HepG2 (cell line): Measurements from ENCODE around the gene IFI35. TPM values are rescaled to one million over a fixed set of nuclear protein-coding genes. Genes with fewer than 3 reads are reported as not detected.

Source experiments
- AGO1 ChIP-seq: fragments of 200-400 bp; formaldehyde crosslinking; IDR thresholded peaks from 2 replicates; pipeline ENCODE4 v1.6.1; 2017; ENCODE audit warnings: mild to moderate bottlenecking, low read depth, low read length, moderate library complexity; ENCODE audit not compliant: poor library complexity, severe bottlenecking
- ARNT ChIP-seq: fragments of 450-650 bp; IDR thresholded peaks from 2 replicates; pipeline ENCODE4 v1.6.1; 2017
- BRD4 ChIP-seq: sonication (generic); formaldehyde crosslinking; IDR thresholded peaks from 2 replicates; pipeline ENCODE4 v1.4.0; 2020; ENCODE audit warnings: missing genetic modification reagents
- CHD4 ChIP-seq: fragments of 200-600 bp; sonication (generic); IDR thresholded peaks from 2 replicates; pipeline ENCODE4 v1.7.0; 2017; ENCODE audit warnings: mild to moderate bottlenecking, low read length, borderline replicate concordance
- FLYWCH1 ChIP-seq: sonication (generic); formaldehyde crosslinking; IDR thresholded peaks from 2 replicates; pipeline ENCODE4 v1.8.1; 2023; ENCODE audit warnings: mild to moderate bottlenecking, missing genetic modification reagents
- HIVEP1 ChIP-seq: sonication (generic); formaldehyde crosslinking; IDR thresholded peaks from 2 replicates; pipeline ENCODE4 v1.4.0; 2020; ENCODE audit warnings: mild to moderate bottlenecking, missing genetic modification reagents
- HNRNPH1 ChIP-seq: fragments of 200-400 bp; formaldehyde crosslinking; optimal IDR thresholded peaks from 2 replicates; pipeline ENCODE3; 2017; ENCODE audit warnings: mild to moderate bottlenecking, low read depth, low read length
- HOXD1 ChIP-seq: sonication (generic); formaldehyde crosslinking; IDR thresholded peaks from 2 replicates; pipeline ENCODE4 v1.5.0; 2020; ENCODE audit warnings: missing genetic modification reagents
- KAT8 ChIP-seq: IDR thresholded peaks from 2 replicates; pipeline ENCODE4 v1.6.1; 2016; ENCODE audit warnings: missing genetic modification reagents, missing compliant biosample characterization
- MED13 ChIP-seq: sonication (generic); formaldehyde crosslinking; IDR thresholded peaks from 2 replicates; pipeline ENCODE4 v1.5.0; 2020; ENCODE audit warnings: missing genetic modification reagents
- PAWR ChIP-seq: sonication (generic); formaldehyde crosslinking; IDR thresholded peaks from 2 replicates; pipeline ENCODE4 v1.4.0; 2020; ENCODE audit warnings: missing genetic modification reagents, mild to moderate bottlenecking, borderline replicate concordance
- PHB2 ChIP-seq: fragments of 450-650 bp; IDR thresholded peaks from 2 replicates; pipeline ENCODE4 v1.6.1; 2018; ENCODE audit not compliant: partially characterized antibody
- SMARCE1 ChIP-seq: fragments of 450-650 bp; IDR thresholded peaks from 2 replicates; pipeline ENCODE4 v1.6.1; 2017; ENCODE audit warnings: borderline replicate concordance
- ZNF75D ChIP-seq: sonication (generic); formaldehyde crosslinking; IDR thresholded peaks from 2 replicates; pipeline ENCODE4 v1.8.1; 2023; ENCODE audit warnings: missing genetic modification reagents, mild to moderate bottlenecking, borderline replicate concordance
- ZNF883 ChIP-seq: sonication (generic); formaldehyde crosslinking; IDR thresholded peaks from 2 replicates; pipeline ENCODE4 v1.5.1; 2020; ENCODE audit warnings: mild to moderate bottlenecking, missing genetic modification reagents; ENCODE audit errors: not compliant biosample characterization
- ZSCAN25 ChIP-seq: sonication (generic); formaldehyde crosslinking; IDR thresholded peaks from 2 replicates; pipeline ENCODE4 v1.8.0; 2022; ENCODE audit warnings: mild to moderate bottlenecking, missing genetic modification reagents
- ZSCAN29 ChIP-seq: sonication (generic); formaldehyde crosslinking; conservative IDR thresholded peaks from 2 replicates; pipeline ENCODE4 v1.4.0; 2020; ENCODE audit warnings: mild to moderate bottlenecking, missing genetic modification reagents
- polyA plus RNA-seq, 8 experiments: library from polyadenylated mRNA; depleted of rRNA in 3 of 8; stranded (reverse) in 7 of 8; unstranded in 1 of 8; fragments of >200 nt; fragmentation: Illumina TruSeq in 4 of 8; extraction: Trizol in 4 of 8; gene quantifications; 2 replicates each; pipeline versions ENCODE4 v1.2.1 to v1.2.3, GENCODE V29; 2011 to 2016; ENCODE audit warnings: low read depth in 4 of 8, missing spikeins in 1 of 8, mixed read lengths in 1 of 8; ENCODE audit not compliant: insufficient read depth in 1 of 8
- total RNA-seq, 5 experiments: library from RNA; depleted of rRNA; stranded (reverse); fragments of >200 nt; fragmentation: Illumina TruSeq; extraction: Trizol; gene quantifications; 2 replicates each; pipeline ENCODE4 v1.2.3, GENCODE V29; 2016; ENCODE audit warnings: low read depth in 1 of 5
- TF ChIP-seq, protein P1 (sequence below): sonication (generic); formaldehyde crosslinking; IDR thresholded peaks from 2 replicates; pipeline ENCODE4 v1.8.0; 2022; ENCODE audit warnings: mild to moderate bottlenecking, missing genetic modification reagents, borderline replicate concordance
- TF ChIP-seq, protein P2 (sequence below): sonication (generic); formaldehyde crosslinking; IDR thresholded peaks from 2 replicates; pipeline ENCODE4 v1.5.0; 2020; ENCODE audit warnings: missing genetic modification reagents, mild to moderate bottlenecking, borderline replicate concordance
- TF ChIP-seq, protein P3 (sequence below): IDR thresholded peaks from 2 replicates; pipeline ENCODE4 v1.6.1; 2016; ENCODE audit warnings: mild to moderate bottlenecking
- TF ChIP-seq, protein P4 (sequence below): sonication (generic); formaldehyde crosslinking; IDR thresholded peaks from 2 replicates; pipeline ENCODE4 v1.4.0; 2020; ENCODE audit warnings: missing genetic modification reagents
- TF ChIP-seq, protein P5 (sequence below): sonication (generic); formaldehyde crosslinking; IDR thresholded peaks from 2 replicates; pipeline ENCODE4 v1.8.0; 2022; ENCODE audit warnings: missing genetic modification reagents, low read depth, mild to moderate bottlenecking, borderline replicate concordance
- TF ChIP-seq, protein P6 (sequence below): sonication (generic); formaldehyde crosslinking; conservative IDR thresholded peaks from 2 replicates; pipeline ENCODE4 v1.8.0; 2022; ENCODE audit warnings: mild to moderate bottlenecking, moderate library complexity, missing genetic modification reagents

IFI35 gene
- total and polyA plus RNA-seq, 2 of the 13 experiments (the other 11 are each of a cell fraction or from before 2014, with no cell fraction given), result 28.9 to 38.1 TPM

DNA sequence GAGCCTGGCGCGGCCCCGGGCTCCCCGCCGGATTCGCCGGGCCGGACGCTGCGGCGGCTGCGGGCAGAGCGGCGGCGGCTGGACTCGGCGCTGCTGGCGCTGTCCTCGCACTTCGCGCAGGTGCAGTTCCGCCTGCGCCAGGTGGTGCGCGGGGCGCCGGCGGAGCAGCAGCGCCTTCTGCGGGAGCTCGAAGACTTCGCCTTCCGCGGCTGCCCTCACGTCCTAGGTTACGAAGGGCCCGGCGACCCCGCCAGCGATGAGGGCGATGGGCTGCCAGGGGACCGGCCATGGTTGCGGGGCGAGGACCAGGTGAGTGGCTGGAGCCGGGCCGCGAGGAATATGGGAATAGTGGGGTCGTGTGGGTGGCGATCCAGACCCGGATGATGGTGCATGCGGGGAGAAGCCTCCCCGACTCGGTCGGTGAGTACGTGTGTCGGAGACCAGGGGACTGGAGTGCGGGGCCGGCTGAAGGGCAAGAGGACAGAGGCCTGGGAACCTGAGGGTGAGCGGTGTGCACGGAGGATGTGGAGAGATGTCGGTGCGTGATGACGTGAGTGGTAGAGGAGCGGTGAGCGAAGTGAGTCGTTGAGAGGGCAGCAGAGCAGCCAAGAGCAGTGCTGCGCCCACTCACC is 25.7 kb upstream of the IFI35 start (continued):
- TF ChIP-seq, protein P1, sequence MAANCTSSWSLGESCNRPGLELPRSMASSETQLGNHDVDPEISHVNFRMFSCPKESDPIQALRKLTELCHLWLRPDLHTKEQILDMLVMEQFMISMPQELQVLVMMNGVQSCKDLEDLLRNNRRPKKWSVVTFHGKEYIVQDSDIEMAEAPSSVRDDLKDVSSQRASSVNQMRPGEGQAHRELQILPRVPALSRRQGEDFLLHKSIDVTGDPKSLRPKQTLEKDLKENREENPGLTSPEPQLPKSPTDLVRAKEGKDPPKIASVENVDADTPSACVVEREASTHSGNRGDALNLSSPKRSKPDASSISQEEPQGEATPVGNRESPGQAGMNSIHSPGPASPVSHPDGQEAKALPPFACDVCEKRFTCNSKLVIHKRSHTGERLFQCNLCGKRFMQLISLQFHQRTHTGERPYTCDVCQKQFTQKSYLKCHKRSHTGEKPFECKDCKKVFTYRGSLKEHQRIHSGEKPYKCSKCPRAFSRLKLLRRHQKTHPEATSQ (CRISPR knock-in tag), result no peak
- no peak for TF ChIP-seq ZSCAN29 (CRISPR knock-in tag)
- TF ChIP-seq CHD4, result no peak
- TF ChIP-seq FLYWCH1, result 0 out of 2 replicates have a peak, but pooled peaks have one; percentile 20
- TF ChIP-seq, protein P2, sequence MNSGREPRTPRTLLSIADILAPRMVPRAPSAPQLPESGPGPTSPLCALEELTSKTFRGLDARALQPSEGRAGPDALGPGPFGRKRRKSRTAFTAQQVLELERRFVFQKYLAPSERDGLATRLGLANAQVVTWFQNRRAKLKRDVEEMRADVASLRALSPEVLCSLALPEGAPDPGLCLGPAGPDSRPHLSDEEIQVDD (CRISPR knock-in tag), result no peak; the same call in 1 of the 2 replicates
- TF ChIP-seq HNRNPH1, result no peak
- TF ChIP-seq, protein P3, sequence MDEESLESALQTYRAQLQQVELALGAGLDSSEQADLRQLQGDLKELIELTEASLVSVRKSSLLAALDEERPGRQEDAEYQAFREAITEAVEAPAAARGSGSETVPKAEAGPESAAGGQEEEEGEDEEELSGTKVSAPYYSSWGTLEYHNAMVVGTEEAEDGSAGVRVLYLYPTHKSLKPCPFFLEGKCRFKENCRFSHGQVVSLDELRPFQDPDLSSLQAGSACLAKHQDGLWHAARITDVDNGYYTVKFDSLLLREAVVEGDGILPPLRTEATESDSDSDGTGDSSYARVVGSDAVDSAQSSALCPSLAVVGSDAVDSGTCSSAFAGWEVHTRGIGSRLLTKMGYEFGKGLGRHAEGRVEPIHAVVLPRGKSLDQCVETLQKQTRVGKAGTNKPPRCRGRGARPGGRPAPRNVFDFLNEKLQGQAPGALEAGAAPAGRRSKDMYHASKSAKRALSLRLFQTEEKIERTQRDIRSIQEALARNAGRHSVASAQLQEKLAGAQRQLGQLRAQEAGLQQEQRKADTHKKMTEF, result no peak; the same call in 1 of the 2 replicates
- TF ChIP-seq SMARCE1, result no peak
- TF ChIP-seq MED13, result no peak
- TF ChIP-seq ZSCAN25 (CRISPR knock-in tag), result peak; percentile 80; the same call in 1 of the 2 replicates
- TF ChIP-seq PAWR (CRISPR knock-in tag), result no peak
- no peak for TF ChIP-seq ZNF75D (CRISPR knock-in tag)
- TF ChIP-seq ZNF883 (CRISPR knock-in tag), result peak; percentile 89
- TF ChIP-seq AGO1, result peak; percentile 65
- TF ChIP-seq, protein P4, sequence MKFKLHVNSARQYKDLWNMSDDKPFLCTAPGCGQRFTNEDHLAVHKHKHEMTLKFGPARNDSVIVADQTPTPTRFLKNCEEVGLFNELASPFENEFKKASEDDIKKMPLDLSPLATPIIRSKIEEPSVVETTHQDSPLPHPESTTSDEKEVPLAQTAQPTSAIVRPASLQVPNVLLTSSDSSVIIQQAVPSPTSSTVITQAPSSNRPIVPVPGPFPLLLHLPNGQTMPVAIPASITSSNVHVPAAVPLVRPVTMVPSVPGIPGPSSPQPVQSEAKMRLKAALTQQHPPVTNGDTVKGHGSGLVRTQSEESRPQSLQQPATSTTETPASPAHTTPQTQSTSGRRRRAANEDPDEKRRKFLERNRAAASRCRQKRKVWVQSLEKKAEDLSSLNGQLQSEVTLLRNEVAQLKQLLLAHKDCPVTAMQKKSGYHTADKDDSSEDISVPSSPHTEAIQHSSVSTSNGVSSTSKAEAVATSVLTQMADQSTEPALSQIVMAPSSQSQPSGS (CRISPR knock-in tag), result no peak
- TF ChIP-seq KAT8 (CRISPR knock-in tag), result peak; percentile 15; the same call in 1 of the 2 replicates
- TF ChIP-seq, protein P5, sequence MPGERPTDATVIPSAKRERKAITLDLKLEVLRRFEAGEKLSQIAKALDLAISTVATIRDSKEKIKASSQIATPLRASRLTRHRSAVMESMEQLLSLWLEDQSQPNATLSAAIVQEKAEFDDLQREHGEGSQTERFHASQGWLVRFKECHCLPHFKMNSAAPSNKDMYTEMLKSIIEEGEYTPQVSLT (CRISPR knock-in tag), result no peak
- TF ChIP-seq, protein P6, sequence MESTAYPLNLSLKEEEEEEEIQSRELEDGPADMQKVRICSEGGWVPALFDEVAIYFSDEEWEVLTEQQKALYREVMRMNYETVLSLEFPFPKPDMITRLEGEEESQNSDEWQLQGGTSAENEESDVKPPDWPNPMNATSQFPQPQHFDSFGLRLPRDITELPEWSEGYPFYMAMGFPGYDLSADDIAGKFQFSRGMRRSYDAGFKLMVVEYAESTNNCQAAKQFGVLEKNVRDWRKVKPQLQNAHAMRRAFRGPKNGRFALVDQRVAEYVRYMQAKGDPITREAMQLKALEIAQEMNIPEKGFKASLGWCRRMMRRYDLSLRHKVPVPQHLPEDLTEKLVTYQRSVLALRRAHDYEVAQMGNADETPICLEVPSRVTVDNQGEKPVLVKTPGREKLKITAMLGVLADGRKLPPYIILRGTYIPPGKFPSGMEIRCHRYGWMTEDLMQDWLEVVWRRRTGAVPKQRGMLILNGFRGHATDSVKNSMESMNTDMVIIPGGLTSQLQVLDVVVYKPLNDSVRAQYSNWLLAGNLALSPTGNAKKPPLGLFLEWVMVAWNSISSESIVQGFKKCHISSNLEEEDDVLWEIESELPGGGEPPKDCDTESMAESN (CRISPR knock-in tag), result peak; percentile 76; the same call in 1 of the 2 replicates
- TF ChIP-seq HIVEP1 (CRISPR knock-in tag), result 0 out of 2 replicates have a peak, but pooled peaks have one; percentile 6
- TF ChIP-seq PHB2, result no peak
- TF ChIP-seq ARNT, result no peak
- no peak for TF ChIP-seq HOXD1 (CRISPR knock-in tag)
- TF ChIP-seq BRD4 (CRISPR knock-in tag), result peak; percentile 10; the same call in 1 of the 2 replicates
